Central memory CD4-positive, alpha-beta T cell (primary cell): ENCODE results near the gene AGPAT3.

Experiments
- DNase-seq: peaks from one replicate; pipeline ENCODE4 v3.0.0; 2022

AGPAT3 gene

GRCh38 chr21:43981871-43982210 is 116.8 kb downstream of the AGPAT3 start:
- DNase-seq: no peak

- DNase-seq: no peak
Measured at GRCh38 chr21:43982489-43983078, 117.6 kb downstream of the AGPAT3 start.

GRCh38 chr21:43983390-43983789 is 118.4 kb downstream of the AGPAT3 start:
- no peak for DNase-seq

- no peak for DNase-seq
Measured at GRCh38 chr21:43983860-43984420, 118.9 kb downstream of the AGPAT3 start.

- DNase-seq: no peak
Measured at GRCh38 chr21:43984905-43985689, 120.1 kb downstream of the AGPAT3 start.

GRCh38 chr21:43985690-43986251 is 120.7 kb downstream of the AGPAT3 start:
- DNase-seq: no peak

GRCh38 chr21:43986544-43987451 is 121.8 kb downstream of the AGPAT3 start:
- DNase-seq: no peak

GRCh38 chr21:43987509-43987908 is 122.5 kb downstream of the AGPAT3 start:
- no peak for DNase-seq

- no peak for DNase-seq
Measured at GRCh38 chr21:43988016-43988415, 123.0 kb downstream of the AGPAT3 start.

GRCh38 chr21:43988506-43989230 is 123.6 kb downstream of the AGPAT3 start:
- DNase-seq: no peak

- DNase-seq: no peak
Measured at GRCh38 chr21:43989401-43989800, 124.4 kb downstream of the AGPAT3 start.

- no peak for DNase-seq
Measured at GRCh38 chr21:43991447-43991991, 126.5 kb downstream of the AGPAT3 start.

GRCh38 chr21:43992121-43992520 is 127.1 kb downstream of the AGPAT3 start:
- DNase-seq: no peak

GRCh38 chr21:43993420-43993934 is 128.5 kb downstream of the AGPAT3 start:
- no peak for DNase-seq

- no peak for DNase-seq
Measured at GRCh38 chr21:43994085-43994484, 129.1 kb downstream of the AGPAT3 start.

- DNase-seq: no peak
Measured at GRCh38 chr21:43994646-43995045, 129.6 kb downstream of the AGPAT3 start.

- DNase-seq: no peak
Measured at GRCh38 chr21:43995521-43996105, 130.6 kb downstream of the AGPAT3 start.

GRCh38 chr21:43997766-43998742 is 133.0 kb downstream of the AGPAT3 start:
- DNase-seq: no peak

- DNase-seq: no peak
Measured at GRCh38 chr21:44000360-44000759, 135.3 kb downstream of the AGPAT3 start.

GRCh38 chr21:44002511-44002910 is 137.5 kb downstream of the AGPAT3 start:
- DNase-seq: no peak
